NCI-H128 (cell line): ENCODE results near the gene ZNF480.
"Not testable (repeated sequence)": the region's sequence is repeated elsewhere in the genome, so short reads cannot be mapped to it uniquely, and the experiment has no call there.

Experiments used
- DNase-seq: peaks from one replicate; lab custom pipeline; 2025; ENCODE audit not compliant: unreplicated experiment; lab: John Stamatoyannopoulos, UW

Gene ZNF480

GRCh38 chr19:52336791-52337381 lies 39.9 kb downstream of the ZNF480 start:
- DNase-seq, result no peak

GRCh38 chr19:52339022-52339421 lies 42.1 kb downstream of the ZNF480 start:
- DNase-seq, result not testable (repeated sequence)

- DNase-seq, result peak; percentile 30
Observed at GRCh38 chr19:52343548-52343947, 46.6 kb downstream of the ZNF480 start.

- DNase-seq, result no peak
Observed at GRCh38 chr19:52345162-52345561, 48.2 kb downstream of the ZNF480 start.

- no peak for DNase-seq
Observed at GRCh38 chr19:52351512-52351911, 54.5 kb downstream of the ZNF480 start.

- no peak for DNase-seq
Observed at GRCh38 chr19:52366414-52366824, 69.5 kb downstream of the ZNF480 start.

GRCh38 chr19:52369559-52370340 lies 72.8 kb downstream of the ZNF480 start, which contains the start of gene ZNF880:
TSS of gene ZNF880 (plus strand) at chr19:52369923. CDS start at chr19:52369966, 43 bp downstream.
- peak; percentile 93 for DNase-seq

- no peak for DNase-seq
Observed at GRCh38 chr19:52370341-52370710, 73.4 kb downstream of the ZNF480 start.
